NCI-H128 (cell line): Measurements from ENCODE around the gene ANO6.

Experiments used
- DNase-seq: peaks from one replicate; lab custom pipeline; 2025; ENCODE audit not compliant: unreplicated experiment; lab: John Stamatoyannopoulos, UW

Gene ANO6

GRCh38 chr12:45435945-45436710, 220.2 kb downstream of the ANO6 start:
- no peak for DNase-seq

GRCh38 chr12:45439039-45439438, 223.1 kb downstream of the ANO6 start:
- DNase-seq, result no peak

GRCh38 chr12:45446013-45446412, 230.1 kb downstream of the ANO6 start:
- DNase-seq, result no peak

GRCh38 chr12:45458238-45458637, 242.3 kb downstream of the ANO6 start:
- DNase-seq, result no peak

- no peak for DNase-seq
Measured at GRCh38 chr12:45458854-45459807, 243.2 kb downstream of the ANO6 start.

GRCh38 chr12:45462506-45462905, 246.6 kb downstream of the ANO6 start:
- DNase-seq, result no peak

GRCh38 chr12:45464699-45465098, 248.8 kb downstream of the ANO6 start:
- DNase-seq, result no peak

- DNase-seq, result no peak
Measured at GRCh38 chr12:45468751-45469615, 253.1 kb downstream of the ANO6 start.

- no peak for DNase-seq
Measured at GRCh38 chr12:45469902-45470301, 254.0 kb downstream of the ANO6 start.

- DNase-seq, result no peak
Measured at GRCh38 chr12:45473636-45474035, 257.7 kb downstream of the ANO6 start.

GRCh38 chr12:45475594-45475993, 259.7 kb downstream of the ANO6 start:
- no peak for DNase-seq

- no peak for DNase-seq
Measured at GRCh38 chr12:45477526-45477925, 261.6 kb downstream of the ANO6 start.

- no peak for DNase-seq
Measured at GRCh38 chr12:45478931-45479330, 263.0 kb downstream of the ANO6 start.

- DNase-seq, result no peak
Measured at GRCh38 chr12:45481746-45482145, 265.9 kb downstream of the ANO6 start.

- DNase-seq, result no peak
Measured at GRCh38 chr12:45483571-45483970, 267.7 kb downstream of the ANO6 start.
